Activated T-cell treated with anti-CD3 and anti-CD28 coated beads for 4 hours (primary cell): ENCODE measurements around the gene EXOC2.

Source experiments
- DNase-seq: peaks from one replicate; pipeline ENCODE4 v3.0.0-alpha.2; 2020

The EXOC2 gene, protein sequence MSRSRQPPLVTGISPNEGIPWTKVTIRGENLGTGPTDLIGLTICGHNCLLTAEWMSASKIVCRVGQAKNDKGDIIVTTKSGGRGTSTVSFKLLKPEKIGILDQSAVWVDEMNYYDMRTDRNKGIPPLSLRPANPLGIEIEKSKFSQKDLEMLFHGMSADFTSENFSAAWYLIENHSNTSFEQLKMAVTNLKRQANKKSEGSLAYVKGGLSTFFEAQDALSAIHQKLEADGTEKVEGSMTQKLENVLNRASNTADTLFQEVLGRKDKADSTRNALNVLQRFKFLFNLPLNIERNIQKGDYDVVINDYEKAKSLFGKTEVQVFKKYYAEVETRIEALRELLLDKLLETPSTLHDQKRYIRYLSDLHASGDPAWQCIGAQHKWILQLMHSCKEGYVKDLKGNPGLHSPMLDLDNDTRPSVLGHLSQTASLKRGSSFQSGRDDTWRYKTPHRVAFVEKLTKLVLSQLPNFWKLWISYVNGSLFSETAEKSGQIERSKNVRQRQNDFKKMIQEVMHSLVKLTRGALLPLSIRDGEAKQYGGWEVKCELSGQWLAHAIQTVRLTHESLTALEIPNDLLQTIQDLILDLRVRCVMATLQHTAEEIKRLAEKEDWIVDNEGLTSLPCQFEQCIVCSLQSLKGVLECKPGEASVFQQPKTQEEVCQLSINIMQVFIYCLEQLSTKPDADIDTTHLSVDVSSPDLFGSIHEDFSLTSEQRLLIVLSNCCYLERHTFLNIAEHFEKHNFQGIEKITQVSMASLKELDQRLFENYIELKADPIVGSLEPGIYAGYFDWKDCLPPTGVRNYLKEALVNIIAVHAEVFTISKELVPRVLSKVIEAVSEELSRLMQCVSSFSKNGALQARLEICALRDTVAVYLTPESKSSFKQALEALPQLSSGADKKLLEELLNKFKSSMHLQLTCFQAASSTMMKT

GRCh38 chr6:692858-693722, at the start of gene EXOC2:
TSS of gene EXOC2 (minus strand) at chr6:693139. CDS start at chr6:637818, 55,321 bp downstream.
- peak; percentile 75 for DNase-seq

DNA sequence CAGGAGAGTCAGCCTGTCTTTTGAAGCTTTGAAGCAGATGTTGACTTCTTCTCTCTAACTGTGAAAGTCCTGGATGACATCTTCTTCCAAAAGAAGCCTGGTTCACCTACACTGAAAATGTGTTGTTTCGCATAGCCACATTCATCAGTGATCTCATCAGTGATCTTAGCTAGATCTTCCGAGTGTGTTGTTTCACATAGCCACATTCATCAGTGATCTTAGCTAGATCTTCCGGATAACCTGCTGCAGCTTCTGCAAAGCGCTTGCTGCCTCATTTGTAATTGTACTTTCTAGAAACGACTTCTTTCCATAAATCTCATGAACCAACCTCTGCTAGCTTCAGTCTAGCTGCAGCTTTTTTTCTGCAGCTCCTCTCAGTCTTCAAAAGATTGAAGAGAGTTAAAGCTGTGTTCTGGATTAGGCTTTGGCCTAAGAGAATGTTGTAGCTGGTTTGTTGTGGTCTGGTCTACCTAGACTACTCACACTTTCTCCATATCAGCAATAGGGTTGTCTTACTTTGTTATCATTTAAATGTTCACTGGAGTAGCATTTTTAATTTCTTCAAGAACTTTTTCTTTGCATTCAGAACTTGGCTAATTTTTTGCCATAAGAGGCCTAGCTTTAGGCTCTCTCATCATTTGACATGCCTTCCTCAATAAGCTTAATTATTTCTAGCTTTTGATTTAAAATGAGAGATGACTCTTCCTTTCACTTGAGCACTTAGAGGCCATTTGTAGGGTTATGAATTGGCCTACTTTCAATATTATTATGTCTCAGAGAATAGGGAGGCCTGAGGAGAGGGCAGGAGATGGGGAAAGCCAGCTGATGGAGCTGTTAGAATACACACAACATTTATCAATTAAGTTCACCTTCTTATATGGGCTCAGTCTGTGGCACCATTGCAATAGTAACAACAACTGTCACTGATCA, 48.7 kb upstream of the EXOC2 start:
- DNase-seq, result no peak

DNA sequence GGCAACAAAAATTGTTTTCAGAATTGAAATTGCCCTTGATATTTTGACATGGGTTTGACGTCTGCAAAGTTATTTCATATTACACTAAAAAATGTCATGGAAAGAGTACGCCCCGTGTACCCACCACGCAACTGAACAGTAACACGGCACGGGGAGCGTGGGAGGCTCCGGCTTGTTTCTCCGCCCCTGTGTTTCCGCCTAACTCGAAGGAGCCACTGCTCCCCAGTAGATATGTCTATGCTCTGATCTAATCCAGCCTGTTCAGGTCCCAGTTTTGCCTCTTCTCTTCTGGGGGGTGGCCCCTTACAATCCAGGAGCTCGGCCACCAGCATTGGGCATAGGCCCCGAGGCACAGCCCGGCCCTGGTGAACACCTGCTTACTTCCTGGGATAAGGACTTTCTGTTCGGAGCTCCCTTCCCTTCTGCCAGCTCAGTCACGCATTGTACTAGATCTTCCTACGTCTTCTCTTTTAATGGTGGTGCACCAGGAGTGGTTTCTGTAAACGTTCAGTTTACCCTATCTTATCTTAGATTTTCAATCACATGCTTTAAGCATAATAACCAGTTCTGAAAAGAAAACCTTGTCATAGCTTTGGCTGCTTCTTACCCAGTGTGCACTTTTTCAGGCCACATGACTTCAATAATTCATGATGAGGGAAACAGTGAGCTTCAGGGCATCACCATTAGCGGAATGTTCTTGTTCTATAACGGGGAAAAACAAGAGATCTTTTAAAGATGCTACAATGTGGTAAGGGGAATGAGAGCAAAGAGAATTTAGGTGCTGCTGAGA, 43.9 kb upstream of the EXOC2 start:
- no peak for DNase-seq

DNA sequence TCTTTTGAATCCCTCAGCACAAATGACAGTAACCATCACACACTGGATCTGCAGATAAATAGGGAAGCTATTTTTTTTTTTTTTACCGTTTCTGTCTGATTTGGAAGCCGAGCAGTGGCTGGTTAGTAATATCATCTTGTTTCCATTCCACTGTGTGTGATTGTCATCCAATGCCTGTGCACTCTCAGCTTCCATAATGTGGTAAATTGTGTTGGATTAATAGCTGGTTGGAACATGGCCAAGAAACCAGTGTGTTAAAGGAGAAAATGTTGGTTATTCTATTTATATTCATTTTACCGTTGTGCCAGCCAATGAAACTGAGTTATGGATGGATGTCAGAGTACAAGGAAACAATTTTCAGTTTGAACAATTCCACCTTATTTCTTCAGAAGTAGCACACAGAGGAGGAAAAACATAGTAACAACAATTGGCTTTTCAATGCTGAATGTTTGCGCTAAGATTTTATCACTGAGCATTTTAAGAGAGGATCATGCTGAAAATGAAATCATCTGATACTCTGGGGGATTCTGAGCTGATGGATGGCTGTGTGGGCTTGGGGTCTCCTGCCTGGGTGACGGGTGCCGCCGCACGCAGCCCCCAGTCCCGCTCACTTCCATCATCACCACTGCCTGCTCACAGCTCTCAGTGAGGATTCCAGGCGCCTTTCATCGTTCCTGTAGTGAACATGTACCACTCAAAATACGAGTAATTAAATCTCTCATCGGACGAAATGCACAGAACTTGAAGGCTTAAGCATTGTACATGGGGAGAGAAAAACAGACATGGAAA, 40.7 kb upstream of the EXOC2 start:
- no peak for DNase-seq

DNA sequence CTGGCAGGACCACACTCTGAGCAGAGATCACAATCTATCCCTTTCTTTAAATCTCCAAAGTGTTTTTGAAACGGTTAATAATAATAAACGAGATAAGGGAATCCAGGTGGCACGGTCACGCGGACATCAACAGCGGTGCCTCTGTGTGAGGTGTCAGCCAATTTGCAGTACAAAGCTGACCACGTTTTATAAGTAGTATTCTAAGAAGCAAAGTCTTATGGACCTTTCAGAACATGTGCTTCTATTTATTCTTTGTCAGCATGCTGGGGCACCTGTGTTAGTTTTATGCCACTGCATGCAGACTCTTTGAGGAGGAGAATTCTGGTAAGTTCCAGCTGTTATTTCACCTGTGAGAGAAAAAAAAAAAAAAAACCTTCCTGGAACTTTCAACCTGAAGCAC, 39.0 kb upstream of the EXOC2 start:
- no peak for DNase-seq

DNA sequence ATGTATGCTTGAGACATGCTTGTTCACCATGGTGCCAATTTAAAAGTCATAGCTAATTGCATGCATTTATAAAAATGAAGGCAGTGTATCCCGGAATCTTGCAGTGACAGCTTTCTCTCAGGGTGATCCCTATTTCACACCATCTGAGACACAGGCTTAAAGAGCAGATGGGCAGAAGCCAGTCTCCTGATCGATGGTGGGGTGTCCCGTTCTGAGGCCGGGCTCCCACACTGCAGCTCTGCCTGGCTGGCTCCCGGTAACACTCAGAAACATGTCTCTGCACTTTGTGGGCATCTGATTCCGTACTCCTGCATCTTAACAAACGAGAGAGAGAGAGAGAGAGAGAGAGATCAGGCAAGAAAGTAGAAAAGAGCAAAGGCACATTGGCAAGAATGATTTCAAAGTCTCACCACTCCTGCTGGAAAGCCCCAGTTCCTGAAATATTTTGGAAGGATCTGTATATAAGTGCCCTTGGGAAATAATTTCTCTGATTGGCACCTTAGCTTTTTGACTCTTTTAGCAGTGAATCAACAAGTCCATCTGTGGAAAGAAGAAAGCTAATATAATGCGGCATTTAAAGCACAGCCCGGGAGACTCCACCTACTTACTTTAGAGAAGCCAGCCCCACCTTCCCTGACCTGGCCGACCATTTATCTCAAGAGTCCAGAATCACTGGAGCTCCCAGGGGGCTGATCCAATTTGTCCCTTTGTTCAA, 36.8 kb upstream of the EXOC2 start:
- no peak for DNase-seq

DNA sequence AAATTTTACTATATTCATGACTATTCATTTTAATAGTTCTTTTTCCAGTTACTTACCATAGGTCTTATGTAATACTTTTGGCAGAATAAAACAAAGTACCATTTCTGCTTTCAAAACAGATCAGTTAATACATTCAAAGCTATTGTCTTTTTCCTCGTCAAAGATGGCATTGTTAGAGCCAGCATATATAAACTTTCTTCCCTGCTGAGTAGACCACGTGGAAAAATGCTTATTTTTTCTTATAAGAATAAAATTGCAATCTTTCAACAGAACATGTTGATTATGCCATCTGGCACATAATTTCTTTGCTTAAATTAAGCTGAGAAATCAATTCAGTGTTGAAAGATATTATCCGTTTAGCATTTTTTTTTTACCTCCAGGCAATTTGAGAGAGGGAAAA, 34.9 kb upstream of the EXOC2 start:
- DNase-seq, result no peak

- no peak for DNase-seq
Measured at GRCh38 chr6:723540-723939, 30.6 kb upstream of the EXOC2 start.

GRCh38 chr6:722608-723007, 29.7 kb upstream of the EXOC2 start:
- DNase-seq, result no peak

- DNase-seq, result peak; percentile 63
Measured at GRCh38 chr6:722077-722524, 29.2 kb upstream of the EXOC2 start.

- no peak for DNase-seq
Measured at GRCh38 chr6:718345-718744, 25.4 kb upstream of the EXOC2 start.

DNA sequence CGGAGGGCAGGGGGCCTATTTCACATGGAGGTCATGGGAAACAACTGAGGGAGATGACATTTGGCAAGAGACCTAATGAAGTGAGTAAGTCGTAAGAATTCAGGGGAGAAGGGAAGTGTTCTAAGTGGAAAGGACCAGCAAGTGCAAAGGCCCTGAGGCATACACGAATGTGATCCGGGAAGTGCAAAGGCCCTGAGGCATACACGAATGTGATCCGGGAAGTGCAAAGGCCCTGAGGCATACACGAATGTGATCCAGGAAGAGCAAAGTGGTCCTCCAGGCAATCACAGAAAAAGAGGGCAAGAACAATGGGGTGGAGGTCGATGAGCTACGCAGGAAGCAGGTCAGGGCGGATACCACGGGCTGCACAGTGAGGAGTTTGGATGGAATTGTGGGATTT, 24.2 kb upstream of the EXOC2 start:
- DNase-seq, result no peak

DNA sequence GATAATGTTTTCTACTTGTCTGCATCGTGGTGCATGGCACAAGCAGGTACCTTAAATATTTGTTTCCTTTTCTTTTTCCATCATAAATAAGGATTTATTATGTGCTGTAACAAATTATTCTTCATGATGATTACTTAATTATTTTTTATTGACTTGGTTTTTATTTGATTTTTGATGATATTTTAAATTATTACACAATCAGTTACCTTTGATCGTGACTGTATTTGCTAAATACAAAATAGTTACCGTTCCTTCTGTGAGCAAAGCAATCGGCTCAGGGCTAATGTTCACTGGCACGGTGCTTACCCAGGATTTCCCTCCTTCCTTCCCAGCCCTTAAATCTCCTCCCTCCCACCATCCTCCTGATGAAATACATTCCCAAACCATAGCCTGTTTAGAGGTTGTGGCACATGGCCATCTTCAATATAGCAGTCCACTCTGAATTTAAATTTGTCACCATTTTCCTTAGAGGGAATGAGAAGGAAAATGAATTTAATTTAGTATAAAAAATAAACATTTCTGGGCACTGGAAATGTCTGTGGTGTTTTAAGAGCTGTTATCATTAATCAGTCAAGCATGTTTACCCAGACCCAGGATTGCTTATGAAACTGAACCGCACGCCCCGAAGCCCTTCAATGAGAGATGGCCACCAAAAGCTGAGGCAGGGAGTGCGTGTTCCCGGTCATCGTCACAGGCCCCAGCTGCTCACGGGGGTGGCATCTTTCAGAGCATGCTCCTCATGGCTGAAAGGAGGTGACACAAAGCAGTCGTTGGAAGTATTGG, 23.0 kb upstream of the EXOC2 start:
- no peak for DNase-seq

GRCh38 chr6:714100-714499, 21.2 kb upstream of the EXOC2 start:
- no peak for DNase-seq

- DNase-seq, result no peak
Measured at GRCh38 chr6:713351-713750, 20.4 kb upstream of the EXOC2 start.

GRCh38 chr6:712805-713204, 19.9 kb upstream of the EXOC2 start:
- no peak for DNase-seq

DNA sequence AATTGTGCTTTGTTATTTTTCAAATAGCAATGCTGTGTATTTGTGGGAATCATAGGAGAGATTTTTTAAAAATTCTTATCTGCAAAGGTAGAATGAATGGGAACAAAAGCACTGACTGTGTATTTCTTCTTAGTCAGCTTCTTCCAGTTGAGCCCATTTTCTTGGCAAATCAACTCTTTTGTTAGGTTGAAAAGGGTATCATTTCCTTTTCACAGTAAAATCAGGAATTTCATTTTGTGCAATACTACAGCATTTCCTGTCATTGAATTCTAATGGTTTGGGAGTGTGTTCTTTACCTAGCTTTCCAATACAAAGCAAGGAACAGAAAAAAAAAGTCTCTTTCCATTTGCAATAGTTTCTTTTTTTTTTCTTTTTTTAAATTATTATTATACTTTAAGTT, 19.0 kb upstream of the EXOC2 start:
- no peak for DNase-seq
